ENCODE measurements around the gene DCST1. TPM values are rescaled to one million over a fixed set of nuclear protein-coding genes. Genes with fewer than 3 reads are reported as not detected.

The DCST1 gene
- total and polyA plus RNA-seq, 2 of the 13 experiments (the other 11 are each of a cell fraction or from before 2014, with no cell fraction given), result 0.04 TPM; not detected in 1

DNA sequence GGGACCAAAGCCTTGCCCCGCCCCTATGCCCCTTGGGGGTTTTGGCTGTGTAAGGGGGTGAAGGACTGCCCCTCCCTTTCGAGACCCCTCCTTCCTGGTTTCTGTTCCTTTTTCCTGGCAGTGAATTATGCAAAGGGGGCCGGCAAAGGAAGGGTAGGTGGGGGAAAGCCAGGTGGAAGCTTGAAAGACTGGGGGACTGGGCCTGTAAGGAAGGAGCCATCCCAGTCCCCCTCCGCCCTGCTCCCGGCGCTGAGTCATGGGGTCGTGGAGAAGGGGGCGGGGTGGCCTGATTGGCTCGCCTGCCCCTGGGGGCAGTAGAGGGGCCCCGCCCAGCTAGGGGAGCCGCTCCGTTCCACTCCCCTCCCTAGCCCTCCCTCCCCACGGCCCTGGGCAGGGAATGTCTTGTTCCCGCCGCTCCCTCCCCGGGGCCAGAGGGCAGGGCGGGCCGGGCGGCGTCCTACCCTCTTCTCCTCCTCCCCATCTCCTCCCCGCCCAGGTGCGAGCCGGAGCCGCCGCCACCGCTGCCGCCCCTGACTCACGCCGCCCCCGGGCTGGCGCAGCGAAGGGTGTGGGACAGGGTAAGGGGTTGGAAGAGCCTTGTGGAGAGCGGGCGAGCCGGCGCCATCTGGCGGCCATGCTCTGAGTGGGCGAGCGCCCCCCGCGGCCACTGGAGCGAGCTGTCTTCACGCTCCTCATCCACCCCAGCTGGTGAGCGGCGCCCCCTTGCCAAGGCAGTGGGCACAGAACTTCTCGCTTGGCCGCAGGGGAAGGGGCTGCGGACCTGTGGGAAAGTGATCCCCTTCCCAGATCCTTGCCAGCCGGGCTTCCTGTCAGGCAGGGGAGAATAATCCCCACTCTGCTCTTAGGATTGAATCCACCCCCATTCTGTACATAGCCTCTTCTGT is 16.3 kb upstream of the DCST1 start (continued):
- TF ChIP-seq HOXA7 (CRISPR knock-in tag; IDR thresholded peaks at IDR 0.05) (no peak), NFIC (IDR thresholded peaks at IDR 0.05; ENCODE audit: low read length) (no peak), CC2D1A (CRISPR knock-in tag; IDR thresholded peaks at IDR 0.05) (no peak), KAT8 (CRISPR knock-in tag; IDR thresholded peaks at IDR 0.05) (peak; percentile 85), KLF12 (CRISPR knock-in tag; IDR thresholded peaks at IDR 0.05; ENCODE audit: borderline replicate concordance) (peak; percentile 94; the same call in 1 of the 2 replicates), MTF2 (CRISPR knock-in tag; IDR thresholded peaks at IDR 0.05; ENCODE audit: borderline replicate concordance) (0 out of 2 replicates have a peak, but pooled peaks have one; percentile 76), MBD4 (IDR thresholded peaks at IDR 0.05; ENCODE audit: borderline replicate concordance, low read length) (no peak), ZZZ3 (CRISPR knock-in tag; IDR thresholded peaks at IDR 0.05; ENCODE audit: borderline replicate concordance) (no peak), FOXP1 (IDR thresholded peaks at IDR 0.05) (no peak), FOXP1 (CRISPR knock-in tag; IDR thresholded peaks at IDR 0.05) (0 out of 2 replicates have a peak, but pooled peaks have one; percentile 18), JUND (CRISPR knock-in tag; IDR thresholded peaks at IDR 0.05) (peak; percentile 46; the same call in 1 of the 2 replicates), KLF13 (CRISPR knock-in tag; IDR thresholded peaks at IDR 0.05) (no peak), ZNF510 (CRISPR knock-in tag; IDR thresholded peaks at IDR 0.05; ENCODE audit: low read depth) (no peak), ZNF713 (CRISPR knock-in tag; IDR thresholded peaks at IDR 0.05) (no peak), NONO (IDR thresholded peaks at IDR 0.05) (no peak), NONO (CRISPR knock-in tag; conservative IDR thresholded peaks at IDR 0.05) (peak; percentile 97), ZNF678 (CRISPR knock-in tag; IDR thresholded peaks at IDR 0.05) (no peak)
- TF ChIP-seq, protein P1, sequence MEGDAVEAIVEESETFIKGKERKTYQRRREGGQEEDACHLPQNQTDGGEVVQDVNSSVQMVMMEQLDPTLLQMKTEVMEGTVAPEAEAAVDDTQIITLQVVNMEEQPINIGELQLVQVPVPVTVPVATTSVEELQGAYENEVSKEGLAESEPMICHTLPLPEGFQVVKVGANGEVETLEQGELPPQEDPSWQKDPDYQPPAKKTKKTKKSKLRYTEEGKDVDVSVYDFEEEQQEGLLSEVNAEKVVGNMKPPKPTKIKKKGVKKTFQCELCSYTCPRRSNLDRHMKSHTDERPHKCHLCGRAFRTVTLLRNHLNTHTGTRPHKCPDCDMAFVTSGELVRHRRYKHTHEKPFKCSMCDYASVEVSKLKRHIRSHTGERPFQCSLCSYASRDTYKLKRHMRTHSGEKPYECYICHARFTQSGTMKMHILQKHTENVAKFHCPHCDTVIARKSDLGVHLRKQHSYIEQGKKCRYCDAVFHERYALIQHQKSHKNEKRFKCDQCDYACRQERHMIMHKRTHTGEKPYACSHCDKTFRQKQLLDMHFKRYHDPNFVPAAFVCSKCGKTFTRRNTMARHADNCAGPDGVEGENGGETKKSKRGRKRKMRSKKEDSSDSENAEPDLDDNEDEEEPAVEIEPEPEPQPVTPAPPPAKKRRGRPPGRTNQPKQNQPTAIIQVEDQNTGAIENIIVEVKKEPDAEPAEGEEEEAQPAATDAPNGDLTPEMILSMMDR (CRISPR knock-in tag; IDR thresholded peaks at IDR 0.05), result peak; percentile 99
- TF ChIP-seq, protein P2, sequence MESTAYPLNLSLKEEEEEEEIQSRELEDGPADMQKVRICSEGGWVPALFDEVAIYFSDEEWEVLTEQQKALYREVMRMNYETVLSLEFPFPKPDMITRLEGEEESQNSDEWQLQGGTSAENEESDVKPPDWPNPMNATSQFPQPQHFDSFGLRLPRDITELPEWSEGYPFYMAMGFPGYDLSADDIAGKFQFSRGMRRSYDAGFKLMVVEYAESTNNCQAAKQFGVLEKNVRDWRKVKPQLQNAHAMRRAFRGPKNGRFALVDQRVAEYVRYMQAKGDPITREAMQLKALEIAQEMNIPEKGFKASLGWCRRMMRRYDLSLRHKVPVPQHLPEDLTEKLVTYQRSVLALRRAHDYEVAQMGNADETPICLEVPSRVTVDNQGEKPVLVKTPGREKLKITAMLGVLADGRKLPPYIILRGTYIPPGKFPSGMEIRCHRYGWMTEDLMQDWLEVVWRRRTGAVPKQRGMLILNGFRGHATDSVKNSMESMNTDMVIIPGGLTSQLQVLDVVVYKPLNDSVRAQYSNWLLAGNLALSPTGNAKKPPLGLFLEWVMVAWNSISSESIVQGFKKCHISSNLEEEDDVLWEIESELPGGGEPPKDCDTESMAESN (CRISPR knock-in tag; conservative IDR thresholded peaks at IDR 0.05), result peak; percentile 96
- TF ChIP-seq, protein P3, sequence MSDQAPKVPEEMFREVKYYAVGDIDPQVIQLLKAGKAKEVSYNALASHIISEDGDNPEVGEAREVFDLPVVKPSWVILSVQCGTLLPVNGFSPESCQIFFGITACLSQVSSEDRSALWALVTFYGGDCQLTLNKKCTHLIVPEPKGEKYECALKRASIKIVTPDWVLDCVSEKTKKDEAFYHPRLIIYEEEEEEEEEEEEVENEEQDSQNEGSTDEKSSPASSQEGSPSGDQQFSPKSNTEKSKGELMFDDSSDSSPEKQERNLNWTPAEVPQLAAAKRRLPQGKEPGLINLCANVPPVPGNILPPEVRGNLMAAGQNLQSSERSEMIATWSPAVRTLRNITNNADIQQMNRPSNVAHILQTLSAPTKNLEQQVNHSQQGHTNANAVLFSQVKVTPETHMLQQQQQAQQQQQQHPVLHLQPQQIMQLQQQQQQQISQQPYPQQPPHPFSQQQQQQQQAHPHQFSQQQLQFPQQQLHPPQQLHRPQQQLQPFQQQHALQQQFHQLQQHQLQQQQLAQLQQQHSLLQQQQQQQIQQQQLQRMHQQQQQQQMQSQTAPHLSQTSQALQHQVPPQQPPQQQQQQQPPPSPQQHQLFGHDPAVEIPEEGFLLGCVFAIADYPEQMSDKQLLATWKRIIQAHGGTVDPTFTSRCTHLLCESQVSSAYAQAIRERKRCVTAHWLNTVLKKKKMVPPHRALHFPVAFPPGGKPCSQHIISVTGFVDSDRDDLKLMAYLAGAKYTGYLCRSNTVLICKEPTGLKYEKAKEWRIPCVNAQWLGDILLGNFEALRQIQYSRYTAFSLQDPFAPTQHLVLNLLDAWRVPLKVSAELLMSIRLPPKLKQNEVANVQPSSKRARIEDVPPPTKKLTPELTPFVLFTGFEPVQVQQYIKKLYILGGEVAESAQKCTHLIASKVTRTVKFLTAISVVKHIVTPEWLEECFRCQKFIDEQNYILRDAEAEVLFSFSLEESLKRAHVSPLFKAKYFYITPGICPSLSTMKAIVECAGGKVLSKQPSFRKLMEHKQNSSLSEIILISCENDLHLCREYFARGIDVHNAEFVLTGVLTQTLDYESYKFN (CRISPR knock-in tag; conservative IDR thresholded peaks at IDR 0.05), result peak; percentile 66
- TF ChIP-seq, protein P4, sequence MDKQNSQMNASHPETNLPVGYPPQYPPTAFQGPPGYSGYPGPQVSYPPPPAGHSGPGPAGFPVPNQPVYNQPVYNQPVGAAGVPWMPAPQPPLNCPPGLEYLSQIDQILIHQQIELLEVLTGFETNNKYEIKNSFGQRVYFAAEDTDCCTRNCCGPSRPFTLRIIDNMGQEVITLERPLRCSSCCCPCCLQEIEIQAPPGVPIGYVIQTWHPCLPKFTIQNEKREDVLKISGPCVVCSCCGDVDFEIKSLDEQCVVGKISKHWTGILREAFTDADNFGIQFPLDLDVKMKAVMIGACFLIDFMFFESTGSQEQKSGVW (CRISPR knock-in tag; IDR thresholded peaks at IDR 0.05; ENCODE audit: borderline replicate concordance), result no peak
- TF ChIP-seq, protein P5, sequence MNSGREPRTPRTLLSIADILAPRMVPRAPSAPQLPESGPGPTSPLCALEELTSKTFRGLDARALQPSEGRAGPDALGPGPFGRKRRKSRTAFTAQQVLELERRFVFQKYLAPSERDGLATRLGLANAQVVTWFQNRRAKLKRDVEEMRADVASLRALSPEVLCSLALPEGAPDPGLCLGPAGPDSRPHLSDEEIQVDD (CRISPR knock-in tag; IDR thresholded peaks at IDR 0.05; ENCODE audit: borderline replicate concordance), result no peak
